K562 (cell line): ENCODE data around the gene SLC44A1.

Source experiments
- CEBPB ChIP-seq: fragments of 450-650 bp; IDR thresholded peaks from 2 replicates; pipeline ENCODE4 v1.6.1; 2016; ENCODE audit warnings: missing genetic modification characterization, missing compliant biosample characterization
- EP300 ChIP-seq: IDR thresholded peaks from 2 replicates; pipeline ENCODE4 v1.6.1; 2012; ENCODE audit warnings: low read length, improper control_type of control experiment
- POLR2A ChIP-seq: fragments of 450-650 bp; conservative IDR thresholded peaks from 2 replicates; pipeline ENCODE4 v1.6.1; 2016
- SAP30 ChIP-seq: fragments of 200-600 bp; sonication (generic); IDR thresholded peaks from 2 replicates; pipeline ENCODE4 v1.6.1; 2012; ENCODE audit warnings: borderline replicate concordance, low read depth, mild to moderate bottlenecking, moderate library complexity, low read length, control low read depth, inconsistent platforms; ENCODE audit not compliant: insufficient read depth, poor library complexity, severe bottlenecking
- SMARCC2 ChIP-seq: fragments of 450-650 bp; IDR thresholded peaks from 2 replicates; pipeline ENCODE4 v1.6.1; 2017; ENCODE audit warnings: antibody characterized with exemption, moderate library complexity, mild to moderate bottlenecking, low read depth
- STAG1 ChIP-seq: sonication (generic); formaldehyde crosslinking; IDR thresholded peaks from 2 replicates; pipeline ENCODE4 v1.5.0; 2020; ENCODE audit warnings: missing genetic modification reagents, borderline replicate concordance
- ZNF232 ChIP-seq: sonication (generic); formaldehyde crosslinking; IDR thresholded peaks from 2 replicates; pipeline ENCODE4 v1.8.0; 2022; ENCODE audit warnings: mild to moderate bottlenecking, missing genetic modification reagents
- ZNF24 ChIP-seq: fragments of 450-650 bp; IDR thresholded peaks from 2 replicates; pipeline ENCODE4 v1.6.1; 2016
- ZNF589 ChIP-seq: fragments of 200-800 bp; sonication (Bioruptor generic); IDR thresholded peaks from 2 replicates; pipeline ENCODE4 v1.6.1; 2016; ENCODE audit warnings: low read depth, missing genetic modification characterization, missing compliant biosample characterization
- TF ChIP-seq, protein P1 (sequence below): sonication (generic); formaldehyde crosslinking; IDR thresholded peaks from 2 replicates; pipeline ENCODE4 v1.8.1; 2023; ENCODE audit warnings: mild to moderate bottlenecking, missing genetic modification reagents, moderate library complexity
- TF ChIP-seq, protein P2 (sequence below): sonication (generic); formaldehyde crosslinking; IDR thresholded peaks from 2 replicates; pipeline ENCODE4 v1.4.0; 2020; ENCODE audit warnings: mild to moderate bottlenecking, missing genetic modification reagents

DNA sequence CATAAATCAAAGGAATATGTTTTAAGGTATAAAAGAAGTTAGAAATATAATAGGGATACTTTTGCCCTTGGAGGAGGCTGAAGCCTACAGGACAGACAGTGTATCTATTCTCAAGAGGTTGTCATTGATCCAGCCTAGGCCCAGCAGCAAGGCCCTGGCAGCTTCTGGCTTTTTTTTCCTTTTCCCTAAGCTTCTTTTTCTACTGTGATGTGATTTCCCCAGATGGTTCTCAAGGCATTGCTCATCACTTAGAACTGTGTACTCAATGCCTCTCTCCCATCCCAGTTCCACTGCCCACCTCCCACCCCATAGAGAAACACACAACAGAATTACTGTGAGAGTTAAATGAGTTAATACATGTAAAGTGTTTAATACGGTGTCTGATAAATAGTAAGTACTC is 88.6 kb downstream of the SLC44A1 start:
- no peak for TF ChIP-seq CEBPB (tag)
- no peak for TF ChIP-seq ZNF589
- no peak for TF ChIP-seq ZNF232
- no peak for TF ChIP-seq POLR2A
- TF ChIP-seq SAP30, result no peak
- TF ChIP-seq, protein P1, sequence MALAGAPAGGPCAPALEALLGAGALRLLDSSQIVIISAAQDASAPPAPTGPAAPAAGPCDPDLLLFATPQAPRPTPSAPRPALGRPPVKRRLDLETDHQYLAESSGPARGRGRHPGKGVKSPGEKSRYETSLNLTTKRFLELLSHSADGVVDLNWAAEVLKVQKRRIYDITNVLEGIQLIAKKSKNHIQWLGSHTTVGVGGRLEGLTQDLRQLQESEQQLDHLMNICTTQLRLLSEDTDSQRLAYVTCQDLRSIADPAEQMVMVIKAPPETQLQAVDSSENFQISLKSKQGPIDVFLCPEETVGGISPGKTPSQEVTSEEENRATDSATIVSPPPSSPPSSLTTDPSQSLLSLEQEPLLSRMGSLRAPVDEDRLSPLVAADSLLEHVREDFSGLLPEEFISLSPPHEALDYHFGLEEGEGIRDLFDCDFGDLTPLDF (CRISPR knock-in tag), result no peak
- no peak for TF ChIP-seq EP300
- TF ChIP-seq, protein P2, sequence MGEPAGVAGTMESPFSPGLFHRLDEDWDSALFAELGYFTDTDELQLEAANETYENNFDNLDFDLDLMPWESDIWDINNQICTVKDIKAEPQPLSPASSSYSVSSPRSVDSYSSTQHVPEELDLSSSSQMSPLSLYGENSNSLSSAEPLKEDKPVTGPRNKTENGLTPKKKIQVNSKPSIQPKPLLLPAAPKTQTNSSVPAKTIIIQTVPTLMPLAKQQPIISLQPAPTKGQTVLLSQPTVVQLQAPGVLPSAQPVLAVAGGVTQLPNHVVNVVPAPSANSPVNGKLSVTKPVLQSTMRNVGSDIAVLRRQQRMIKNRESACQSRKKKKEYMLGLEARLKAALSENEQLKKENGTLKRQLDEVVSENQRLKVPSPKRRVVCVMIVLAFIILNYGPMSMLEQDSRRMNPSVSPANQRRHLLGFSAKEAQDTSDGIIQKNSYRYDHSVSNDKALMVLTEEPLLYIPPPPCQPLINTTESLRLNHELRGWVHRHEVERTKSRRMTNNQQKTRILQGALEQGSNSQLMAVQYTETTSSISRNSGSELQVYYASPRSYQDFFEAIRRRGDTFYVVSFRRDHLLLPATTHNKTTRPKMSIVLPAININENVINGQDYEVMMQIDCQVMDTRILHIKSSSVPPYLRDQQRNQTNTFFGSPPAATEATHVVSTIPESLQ (CRISPR knock-in tag), result no peak
- no peak for TF ChIP-seq SMARCC2
- TF ChIP-seq STAG1, result no peak
- no peak for TF ChIP-seq ZNF24
